Vagina (tissue), 2 donors: ENCODE data around the gene ARHGEF38. TPM values are rescaled to one million over a fixed set of nuclear protein-coding genes. Genes with fewer than 3 reads are reported as not detected.

Source experiments
- DNase-seq, 2 donors: peaks; one replicate each; pipeline ENCODE4 v3.0.0-alpha.2; 2017; ENCODE audit errors: extremely low spot score in 2 of 2
- H3K27ac ChIP-seq: fragments of 200-600 bp; sonication (generic); one replicate; pipeline ENCODE4 v1.5.1; 2019
- H3K27me3 ChIP-seq: fragments of 200-600 bp; sonication (generic); one replicate; pipeline ENCODE4 v1.5.1; 2019
- H3K36me3 ChIP-seq, 2 donors: fragments of 200-600 bp; sonication (generic); one replicate each; pipeline ENCODE4 v1.5.1; 2017 to 2019
- H3K4me1 ChIP-seq: fragments of 200-600 bp; sonication (generic); one replicate; pipeline ENCODE4 v1.5.1; 2019
- H3K4me3 ChIP-seq, 2 donors: fragments of 200-600 bp; sonication (generic); 1 replicate in 1 of 2; 2 replicates in 1 of 2; pipeline ENCODE4 v1.5.1; 2016 to 2019
- H3K9me3 ChIP-seq: fragments of 200-600 bp; sonication (generic); one replicate; pipeline ENCODE4 v1.5.1; 2019
- CTCF ChIP-seq, 3 experiments: fragments of 450-650 bp in 2 of 3; fragments of 200-600 bp in 1 of 3; sonication (generic) in 1 of 3; IDR thresholded peaks; one replicate each; pipeline ENCODE4 v1.5.1; 2017 to 2019; ENCODE audit warnings: antibody characterized with exemption in 3 of 3, mild to moderate bottlenecking in 2 of 3, moderate library complexity in 2 of 3
- POLR2A ChIP-seq, 2 donors: fragments of 450-650 bp; IDR thresholded peaks; one replicate each; pipeline ENCODE4 v1.6.1; 2017; ENCODE audit warnings: antibody characterized with exemption in 2 of 2, mild to moderate bottlenecking in 2 of 2, moderate library complexity in 2 of 2
- POLR2AphosphoS5 ChIP-seq, 2 donors: sonication (generic); formaldehyde crosslinking; IDR thresholded peaks; one replicate each; pipeline ENCODE4 v1.9.0; 2017; ENCODE audit warnings: antibody characterized with exemption in 2 of 2, mild to moderate bottlenecking in 2 of 2, low read depth in 1 of 2; ENCODE audit not compliant: insufficient read depth in 1 of 2
- intact Hi-C: fragments of 100-400 bp; cut with DNase I; formaldehyde crosslinking; loops from one replicate; pipeline ENCODE4 v1.15.1; 2023
- total RNA-seq: library from RNA; depleted of rRNA; stranded (reverse); fragments of >200 nt; gene quantifications from one replicate; pipeline ENCODE4 v1.2.3, GENCODE V29; 2016

The ARHGEF38 gene
- total RNA-seq, 1 donor from 2014 or later, result not detected

DNA sequence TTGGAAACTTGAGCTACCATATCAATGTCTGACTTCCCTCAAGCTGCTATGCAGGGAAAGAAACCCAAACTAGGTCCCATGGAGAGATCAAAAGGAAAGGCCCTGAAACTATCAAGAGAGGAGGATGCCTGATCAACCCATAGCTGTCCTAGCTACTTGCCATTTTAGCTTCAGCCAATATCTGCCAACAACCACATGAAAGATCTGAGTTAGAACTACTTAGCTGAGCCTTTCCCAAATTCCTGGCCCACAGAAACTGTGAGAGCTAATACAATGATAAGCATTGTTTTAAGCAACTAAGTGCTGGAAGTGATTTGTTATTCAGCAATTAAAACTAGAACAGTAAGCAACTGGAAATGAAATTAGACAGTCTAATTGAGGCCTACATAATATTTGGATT is 6.3 kb upstream of the ARHGEF38 start:
- no peaks in the 10 kb centered on the region for H3K27me3 ChIP-seq
- H3K27ac ChIP-seq, result no peak overlapping the region
- no peaks in the 10 kb centered on the region for H3K36me3 ChIP-seq
- no peaks in the 10 kb centered on the region for H3K9me3 ChIP-seq
- intact Hi-C loops, result no loop called here
- no peak for DNase-seq
- no peak overlapping the region for H3K4me3 ChIP-seq
- no peaks in the 10 kb centered on the region for H3K4me1 ChIP-seq
- no peak for TF ChIP-seq CTCF (IDR thresholded peaks at IDR 0.05)
- TF ChIP-seq POLR2A (IDR thresholded peaks at IDR 0.05), result no peak
- TF ChIP-seq POLR2AphosphoS5 (IDR thresholded peaks at IDR 0.05; ENCODE audit: insufficient read depth in 1 of 2, low read depth in 1 of 2), result no peak

DNA sequence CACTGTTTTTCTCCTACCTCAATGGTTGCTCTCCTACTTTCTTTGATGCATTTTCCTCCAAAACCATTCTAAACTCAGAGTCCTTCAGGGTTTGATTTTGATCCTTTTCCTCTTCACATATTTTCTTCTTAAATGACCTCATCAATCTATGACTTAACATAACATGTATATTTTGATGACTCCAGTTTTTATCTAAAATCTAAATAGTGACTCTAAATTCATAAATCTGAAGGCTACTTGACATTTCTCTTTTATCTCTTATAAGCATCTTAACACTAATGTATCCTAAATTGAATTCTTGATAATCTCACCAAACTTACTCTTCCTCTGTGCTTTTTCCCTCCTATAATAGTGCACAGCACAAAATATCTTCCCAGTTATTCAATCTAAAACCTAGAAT is 4.7 kb upstream of the ARHGEF38 start:
- Histone ChIP-seq H3K27me3 (no peaks in the 10 kb centered on the region), H3K36me3 (no peaks in the 10 kb centered on the region), H3K4me3 (no peak overlapping the region), H3K9me3 (no peaks in the 10 kb centered on the region), H3K4me1 (peaks cover 8% of the 10 kb centered on the region), H3K27ac (no peak overlapping the region)
- TF ChIP-seq CTCF (IDR thresholded peaks at IDR 0.05) (no peak), POLR2A (IDR thresholded peaks at IDR 0.05) (no peak), POLR2AphosphoS5 (IDR thresholded peaks at IDR 0.05; ENCODE audit: insufficient read depth in 1 of 2, low read depth in 1 of 2) (no peak)
- intact Hi-C loops, result no loop called here
- DNase-seq, result no peak

GRCh38 chr4:105548483-105548882 is 3.9 kb upstream of the ARHGEF38 start:
- no peaks in the 10 kb centered on the region for H3K9me3 ChIP-seq
- no peaks in the 10 kb centered on the region for H3K27me3 ChIP-seq
- DNase-seq, result no peak
- TF ChIP-seq CTCF (IDR thresholded peaks at IDR 0.05) (no peak), POLR2AphosphoS5 (IDR thresholded peaks at IDR 0.05; ENCODE audit: insufficient read depth in 1 of 2, low read depth in 1 of 2) (no peak), POLR2A (IDR thresholded peaks at IDR 0.05) (no peak)
- peaks cover 8% of the 10 kb centered on the region for H3K4me1 ChIP-seq
- H3K27ac ChIP-seq, result no peak overlapping the region
- H3K36me3 ChIP-seq, result no peaks in the 10 kb centered on the region
- H3K4me3 ChIP-seq, result no peak overlapping the region
- intact Hi-C loops, result no loop called here

DNA sequence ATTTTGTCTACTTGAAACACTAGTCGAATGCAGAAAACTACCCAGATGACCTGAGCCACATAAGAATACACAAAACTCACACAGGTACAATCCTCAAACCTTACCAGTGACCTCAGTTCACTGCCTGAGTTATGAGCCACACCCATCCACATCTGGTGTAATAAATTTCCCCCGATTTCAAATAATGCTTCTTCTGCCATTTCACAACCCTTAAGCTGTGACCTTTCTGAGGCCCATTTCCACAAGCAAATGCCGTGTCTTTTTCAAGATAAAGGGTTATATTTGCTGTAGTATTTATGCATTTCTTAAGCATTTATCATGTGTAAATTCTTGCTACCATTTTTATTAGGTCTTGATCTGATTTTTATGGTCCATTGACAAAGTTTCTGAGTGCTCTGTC is 1.8 kb upstream of the ARHGEF38 start:
- H3K27ac ChIP-seq, result no peak overlapping the region
- no peak for TF ChIP-seq POLR2AphosphoS5 (IDR thresholded peaks at IDR 0.05; ENCODE audit: insufficient read depth in 1 of 2, low read depth in 1 of 2)
- TF ChIP-seq POLR2A (IDR thresholded peaks at IDR 0.05), result no peak
- no peak for TF ChIP-seq CTCF (IDR thresholded peaks at IDR 0.05)
- no peak for DNase-seq

GRCh38 chr4:105555409-105555808 is 3.0 kb downstream of the ARHGEF38 start:
- intact Hi-C loops, result no loop called here
- Histone ChIP-seq H3K9me3 (no peaks in the 10 kb centered on the region), H3K27ac (no peak overlapping the region), H3K4me3 (no peak overlapping the region), H3K36me3 (no peaks in the 10 kb centered on the region), H3K4me1 (peaks cover 8% of the 10 kb centered on the region), H3K27me3 (no peaks in the 10 kb centered on the region)
- no peak for DNase-seq
- TF ChIP-seq POLR2A (IDR thresholded peaks at IDR 0.05) (no peak), POLR2AphosphoS5 (IDR thresholded peaks at IDR 0.05; ENCODE audit: insufficient read depth in 1 of 2, low read depth in 1 of 2) (no peak), CTCF (IDR thresholded peaks at IDR 0.05) (no peak)

More for the DNA sequence above, 1.8 kb upstream of the ARHGEF38 start:
- H3K27me3 ChIP-seq, result no peaks in the 10 kb centered on the region
- intact Hi-C loops, result no loop called here
- no peaks in the 10 kb centered on the region for H3K36me3 ChIP-seq
- H3K9me3 ChIP-seq, result no peaks in the 10 kb centered on the region
- peaks cover 8% of the 10 kb centered on the region for H3K4me1 ChIP-seq
- H3K4me3 ChIP-seq, result no peak overlapping the region
